Measurements from ENCODE around the gene CPM.

DNA sequence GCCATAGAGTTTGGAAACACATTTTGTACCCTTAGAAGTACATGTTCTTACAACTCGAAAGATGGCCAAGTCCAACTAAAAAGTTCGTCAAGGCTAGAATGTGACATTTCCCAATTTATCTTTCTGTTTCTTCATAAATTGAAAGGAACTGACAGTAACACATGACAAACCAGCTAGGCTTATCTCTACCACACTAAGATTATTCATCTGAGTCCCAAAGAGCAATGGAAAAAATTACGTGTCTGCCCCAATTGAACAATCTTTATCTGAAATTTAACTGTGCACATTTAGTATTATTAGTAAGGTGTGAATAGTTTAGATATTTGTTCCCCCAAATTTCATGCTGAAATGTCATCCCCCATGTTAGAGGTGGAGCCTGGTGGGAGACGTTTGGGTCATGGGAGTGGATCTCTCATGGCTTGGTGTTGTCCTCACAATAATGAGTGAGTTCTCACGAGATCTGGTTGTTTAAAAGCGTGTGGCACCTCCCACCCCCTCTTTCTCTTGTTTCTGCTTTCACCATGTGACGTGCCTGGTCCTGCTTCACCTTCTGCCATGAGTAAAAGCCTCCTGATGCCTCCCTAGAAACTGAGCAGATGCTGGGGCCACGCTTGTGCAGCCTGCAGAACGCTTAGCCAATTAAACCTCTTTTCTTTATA lies 13.3 kb downstream of the CPM start:
- TF ChIP-seq SP1 (IDR thresholded peaks at IDR 0.05), result no peak
- TF ChIP-seq, protein P1, sequence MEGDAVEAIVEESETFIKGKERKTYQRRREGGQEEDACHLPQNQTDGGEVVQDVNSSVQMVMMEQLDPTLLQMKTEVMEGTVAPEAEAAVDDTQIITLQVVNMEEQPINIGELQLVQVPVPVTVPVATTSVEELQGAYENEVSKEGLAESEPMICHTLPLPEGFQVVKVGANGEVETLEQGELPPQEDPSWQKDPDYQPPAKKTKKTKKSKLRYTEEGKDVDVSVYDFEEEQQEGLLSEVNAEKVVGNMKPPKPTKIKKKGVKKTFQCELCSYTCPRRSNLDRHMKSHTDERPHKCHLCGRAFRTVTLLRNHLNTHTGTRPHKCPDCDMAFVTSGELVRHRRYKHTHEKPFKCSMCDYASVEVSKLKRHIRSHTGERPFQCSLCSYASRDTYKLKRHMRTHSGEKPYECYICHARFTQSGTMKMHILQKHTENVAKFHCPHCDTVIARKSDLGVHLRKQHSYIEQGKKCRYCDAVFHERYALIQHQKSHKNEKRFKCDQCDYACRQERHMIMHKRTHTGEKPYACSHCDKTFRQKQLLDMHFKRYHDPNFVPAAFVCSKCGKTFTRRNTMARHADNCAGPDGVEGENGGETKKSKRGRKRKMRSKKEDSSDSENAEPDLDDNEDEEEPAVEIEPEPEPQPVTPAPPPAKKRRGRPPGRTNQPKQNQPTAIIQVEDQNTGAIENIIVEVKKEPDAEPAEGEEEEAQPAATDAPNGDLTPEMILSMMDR (IDR thresholded peaks at IDR 0.05; ENCODE audit: low read depth, low read length, missing input control), result no peak
- TF ChIP-seq JUND (IDR thresholded peaks at IDR 0.05), result no peak
- TF ChIP-seq GABPA (IDR thresholded peaks at IDR 0.05 in 1 of 2, conservative IDR thresholded peaks at IDR 0.05 in 1 of 2), result no peak
- TF ChIP-seq TAF1 (conservative IDR thresholded peaks at IDR 0.05), result no peak
- TF ChIP-seq, protein P2, sequence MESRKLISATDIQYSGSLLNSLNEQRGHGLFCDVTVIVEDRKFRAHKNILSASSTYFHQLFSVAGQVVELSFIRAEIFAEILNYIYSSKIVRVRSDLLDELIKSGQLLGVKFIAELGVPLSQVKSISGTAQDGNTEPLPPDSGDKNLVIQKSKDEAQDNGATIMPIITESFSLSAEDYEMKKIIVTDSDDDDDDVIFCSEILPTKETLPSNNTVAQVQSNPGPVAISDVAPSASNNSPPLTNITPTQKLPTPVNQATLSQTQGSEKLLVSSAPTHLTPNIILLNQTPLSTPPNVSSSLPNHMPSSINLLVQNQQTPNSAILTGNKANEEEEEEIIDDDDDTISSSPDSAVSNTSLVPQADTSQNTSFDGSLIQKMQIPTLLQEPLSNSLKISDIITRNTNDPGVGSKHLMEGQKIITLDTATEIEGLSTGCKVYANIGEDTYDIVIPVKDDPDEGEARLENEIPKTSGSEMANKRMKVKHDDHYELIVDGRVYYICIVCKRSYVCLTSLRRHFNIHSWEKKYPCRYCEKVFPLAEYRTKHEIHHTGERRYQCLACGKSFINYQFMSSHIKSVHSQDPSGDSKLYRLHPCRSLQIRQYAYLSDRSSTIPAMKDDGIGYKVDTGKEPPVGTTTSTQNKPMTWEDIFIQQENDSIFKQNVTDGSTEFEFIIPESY (IDR thresholded peaks at IDR 0.05), result no peak
